Trophoblast cell (in vitro differentiated cells and primary cell): ENCODE results near the gene RNF166.

Source experiments
- DNase-seq, 2 donors: peaks; one replicate each; pipeline ENCODE4 v3.0.0-alpha.2; 2016
- H2AFZ ChIP-seq: 2 replicates; pipeline ENCODE4 v1.6.1; 2013; ENCODE audit warnings: low read length, moderate library complexity, mild to moderate bottlenecking; ENCODE audit not compliant: insufficient read depth, poor library complexity
- H2AK5ac ChIP-seq: 2 replicates; pipeline ENCODE4 v1.6.1; 2013; ENCODE audit warnings: mild to moderate bottlenecking, low read length
- H2BK120ac ChIP-seq: 2 replicates; pipeline ENCODE4 v1.6.1; 2013; ENCODE audit warnings: low read length, mild to moderate bottlenecking, moderate library complexity; ENCODE audit not compliant: insufficient read depth, poor library complexity
- H2BK12ac ChIP-seq: 2 replicates; pipeline ENCODE4 v1.6.1; 2013; ENCODE audit warnings: mild to moderate bottlenecking, low read length, moderate library complexity
- H2BK5ac ChIP-seq: 2 replicates; pipeline ENCODE4 v1.6.1; 2013; ENCODE audit warnings: low read length, low read depth, moderate library complexity, mild to moderate bottlenecking; ENCODE audit not compliant: poor library complexity
- H3K14ac ChIP-seq: 2 replicates; pipeline ENCODE4 v1.6.1; 2013; ENCODE audit warnings: mild to moderate bottlenecking, low read length
- H3K18ac ChIP-seq: 2 replicates; pipeline ENCODE4 v1.6.1; 2013; ENCODE audit warnings: mild to moderate bottlenecking, low read length
- H3K23ac ChIP-seq: 2 replicates; pipeline ENCODE4 v1.6.1; 2013; ENCODE audit warnings: low read length
- H3K27ac ChIP-seq: 2 replicates; pipeline ENCODE4 v1.5.1; 2013; ENCODE audit warnings: low read depth, mild to moderate bottlenecking, inconsistent platforms, low read length, moderate library complexity
- H3K27me3 ChIP-seq: 2 replicates; pipeline ENCODE4 v1.6.1; 2013; ENCODE audit warnings: inconsistent platforms, mild to moderate bottlenecking, low read length, moderate library complexity; ENCODE audit not compliant: insufficient read depth
- H3K36me3 ChIP-seq, 2 experiments: 1 replicate in 1 of 2; 2 replicates in 1 of 2; pipeline ENCODE4 v1.6.1; 2013; ENCODE audit warnings: low read length in 2 of 2, mild to moderate bottlenecking in 2 of 2, moderate library complexity in 1 of 2; ENCODE audit not compliant: insufficient read depth in 2 of 2, control insufficient read depth in 1 of 2
- H3K4ac ChIP-seq: 2 replicates; pipeline ENCODE4 v1.6.1; 2013; ENCODE audit warnings: low read depth, mild to moderate bottlenecking, low read length, moderate library complexity
- H3K4me1 ChIP-seq, 2 experiments: 1 replicate in 1 of 2; 2 replicates in 1 of 2; pipeline ENCODE4 v1.6.1; 2013; ENCODE audit warnings: low read length in 2 of 2, mild to moderate bottlenecking in 2 of 2, moderate library complexity in 1 of 2; ENCODE audit not compliant: insufficient read depth in 2 of 2, control insufficient read depth in 1 of 2
- H3K4me2 ChIP-seq: 2 replicates; pipeline ENCODE4 v1.6.1; 2013; ENCODE audit warnings: inconsistent platforms, mild to moderate bottlenecking, low read length, moderate library complexity
- H3K4me3 ChIP-seq: 2 replicates; pipeline ENCODE4 v1.5.1; 2013; ENCODE audit warnings: mild to moderate bottlenecking, low read depth, low read length, inconsistent platforms
- H3K79me1 ChIP-seq: one replicate; pipeline ENCODE4 v1.6.1; 2013; ENCODE audit warnings: low read length
- H3K79me2 ChIP-seq: 2 replicates; pipeline ENCODE4 v1.6.1; 2013; ENCODE audit warnings: low read length, mild to moderate bottlenecking; ENCODE audit not compliant: control insufficient read depth, insufficient read depth, poor library complexity
- H3K9ac ChIP-seq: 2 replicates; pipeline ENCODE4 v1.6.1; 2013; ENCODE audit warnings: mild to moderate bottlenecking, low read length
- H3K9me3 ChIP-seq: 2 replicates; pipeline ENCODE4 v1.6.1; 2013; ENCODE audit warnings: low read depth, mild to moderate bottlenecking, control low read depth, inconsistent platforms, low read length; ENCODE audit not compliant: insufficient read depth
- H4K12ac ChIP-seq: 2 replicates; pipeline ENCODE4 v1.6.1; 2013; ENCODE audit warnings: low read depth, mild to moderate bottlenecking, low read length, moderate library complexity
- H4K8ac ChIP-seq: 2 replicates; pipeline ENCODE4 v1.6.1; 2013; ENCODE audit warnings: low read depth, mild to moderate bottlenecking, low read length, moderate library complexity
- H4K91ac ChIP-seq: one replicate; pipeline ENCODE4 v1.6.1; 2013; ENCODE audit warnings: low read depth, mild to moderate bottlenecking, low read length, moderate library complexity
- WGBS: extraction: QIAGEN DNeasy Blood & Tissue Kit; methylation state at CpG from one replicate; pipeline ENCODE4 v1.1.7; 2013; ENCODE audit warnings: missing lambda C conversion rate; ENCODE audit not compliant: insufficient read length, insufficient coverage; ENCODE audit errors: extremely low coverage; 5-methylcytosine and 5-hydroxymethylcytosine counted together

RNF166 gene

GRCh38 chr16:88732172-88732960 lies 26.2 kb upstream of the RNF166 start:
- no peak overlapping the region for H3K4ac ChIP-seq
- H4K91ac ChIP-seq = no peak overlapping the region
- no peak overlapping the region for H3K14ac ChIP-seq
- no peak overlapping the region for H4K8ac ChIP-seq
- H3K4me1 ChIP-seq = peaks cover 0 to 4% of the 10 kb centered on the region in 2 experiments
- H3K18ac ChIP-seq = no peak overlapping the region
- peaks cover 68 to 70% of the 10 kb centered on the region in 2 experiments for H3K36me3 ChIP-seq
- peaks cover 2% of the 10 kb centered on the region for H3K9me3 ChIP-seq
- H2AFZ ChIP-seq = no peak overlapping the region
- H3K79me1 ChIP-seq = no peaks in the 10 kb centered on the region
- H3K4me2 ChIP-seq = no peak overlapping the region
- H2BK12ac ChIP-seq = no peak overlapping the region
- no peak overlapping the region for H2AK5ac ChIP-seq
- no peak overlapping the region for H4K12ac ChIP-seq
- H3K27me3 ChIP-seq = no peaks in the 10 kb centered on the region
- H3K27ac ChIP-seq = no peak overlapping the region
- no peak overlapping the region for H2BK5ac ChIP-seq
- H3K4me3 ChIP-seq = peak overlapping the region; percentile 22
- no CpG with 5 or more reads among the region's 30 CpGs for WGBS
- no peak overlapping the region for H3K9ac ChIP-seq
- H3K79me2 ChIP-seq = no peaks in the 10 kb centered on the region
- DNase-seq = no peak
- H2BK120ac ChIP-seq = no peak overlapping the region
- no peak overlapping the region for H3K23ac ChIP-seq

GRCh38 chr16:88731699-88732098 lies 25.5 kb upstream of the RNF166 start:
- Histone ChIP-seq H3K27ac (no peak overlapping the region), H3K14ac (no peak overlapping the region), H2BK12ac (no peak overlapping the region), H3K27me3 (no peaks in the 10 kb centered on the region), H3K9me3 (peaks cover 2% of the 10 kb centered on the region), H3K4ac (no peak overlapping the region), H2AK5ac (no peak overlapping the region), H2AFZ (no peak overlapping the region), H3K18ac (no peak overlapping the region), H4K12ac (no peak overlapping the region), H3K4me3 (peak overlapping the region; percentile 22), H2BK120ac (no peak overlapping the region), H3K23ac (no peak overlapping the region), H4K91ac (no peak overlapping the region), H3K79me2 (no peaks in the 10 kb centered on the region), H3K9ac (no peak overlapping the region), H4K8ac (no peak overlapping the region), H3K4me2 (no peak overlapping the region), H3K36me3 (peaks cover 72 to 76% of the 10 kb centered on the region in 2 experiments), H3K4me1 (peaks cover 0 to 4% of the 10 kb centered on the region in 2 experiments), H2BK5ac (no peak overlapping the region), H3K79me1 (no peaks in the 10 kb centered on the region)
- no CpG with 5 or more reads among the region's 15 CpGs for WGBS
- no peak for DNase-seq

DNA sequence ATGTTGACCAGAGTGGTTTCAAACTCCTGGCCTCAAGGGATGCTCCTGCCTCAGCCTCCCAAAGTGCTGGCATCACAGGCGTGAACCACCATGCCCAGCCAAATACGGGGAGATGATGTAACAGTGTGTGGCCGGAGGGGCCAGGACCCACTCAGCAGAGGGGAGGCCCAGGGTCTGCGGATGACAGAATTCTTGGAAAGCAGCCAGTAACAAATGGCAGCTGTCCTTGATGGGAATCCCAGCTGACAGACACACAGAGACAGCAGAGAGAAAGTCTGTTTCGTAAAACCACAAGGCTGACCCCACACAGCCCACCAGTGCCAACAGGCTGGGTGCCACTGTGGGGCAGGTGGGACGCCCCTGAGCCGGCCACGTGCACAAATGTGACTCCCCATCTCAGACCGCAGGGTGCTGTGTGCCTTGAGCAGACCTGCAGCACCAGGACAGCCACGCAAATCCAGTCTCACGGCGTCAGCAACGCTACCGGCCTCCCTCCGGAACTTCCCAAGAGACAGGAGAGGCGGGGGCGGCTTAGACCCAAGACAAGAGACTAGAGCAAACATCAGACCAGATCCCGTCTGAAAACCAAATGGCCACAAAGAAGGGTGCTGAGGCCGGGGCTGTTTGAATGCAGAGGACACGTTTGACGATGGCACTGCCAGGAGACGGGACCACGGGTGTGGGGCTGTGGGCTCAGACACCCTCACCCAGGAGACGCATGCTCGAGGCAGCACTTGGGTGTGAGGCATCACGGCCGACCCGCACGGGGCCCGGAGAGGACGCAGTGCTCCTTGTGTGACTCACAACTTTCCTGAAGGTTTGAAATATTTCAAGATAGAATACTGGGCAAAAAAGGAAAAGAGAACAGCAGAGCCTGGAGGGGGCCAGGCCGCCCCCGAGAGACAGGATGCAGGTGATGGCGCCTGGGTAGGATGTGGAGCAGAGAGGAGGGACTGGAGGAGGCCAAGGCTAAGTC lies 24.7 kb upstream of the RNF166 start:
- Histone ChIP-seq H3K9ac (no peak overlapping the region), H3K4ac (no peak overlapping the region), H3K14ac (no peak overlapping the region), H2AK5ac (no peak overlapping the region), H4K91ac (no peak overlapping the region), H3K4me3 (no peak overlapping the region), H4K12ac (no peak overlapping the region), H3K9me3 (peaks cover 2% of the 10 kb centered on the region), H3K79me2 (no peaks in the 10 kb centered on the region), H2BK5ac (no peak overlapping the region), H3K27me3 (no peaks in the 10 kb centered on the region), H3K4me1 (peaks cover 0 to 4% of the 10 kb centered on the region in 2 experiments), H3K23ac (no peak overlapping the region), H3K4me2 (no peak overlapping the region), H4K8ac (no peak overlapping the region), H2AFZ (no peak overlapping the region), H3K79me1 (no peaks in the 10 kb centered on the region), H2BK120ac (no peak overlapping the region), H2BK12ac (no peak overlapping the region), H3K27ac (no peak overlapping the region), H3K18ac (no peak overlapping the region), H3K36me3 (peaks cover 77 to 79% of the 10 kb centered on the region in 2 experiments)
- peak; percentile 87 to 88 for DNase-seq
- WGBS = no CpG with 5 or more reads among the region's 34 CpGs

DNA sequence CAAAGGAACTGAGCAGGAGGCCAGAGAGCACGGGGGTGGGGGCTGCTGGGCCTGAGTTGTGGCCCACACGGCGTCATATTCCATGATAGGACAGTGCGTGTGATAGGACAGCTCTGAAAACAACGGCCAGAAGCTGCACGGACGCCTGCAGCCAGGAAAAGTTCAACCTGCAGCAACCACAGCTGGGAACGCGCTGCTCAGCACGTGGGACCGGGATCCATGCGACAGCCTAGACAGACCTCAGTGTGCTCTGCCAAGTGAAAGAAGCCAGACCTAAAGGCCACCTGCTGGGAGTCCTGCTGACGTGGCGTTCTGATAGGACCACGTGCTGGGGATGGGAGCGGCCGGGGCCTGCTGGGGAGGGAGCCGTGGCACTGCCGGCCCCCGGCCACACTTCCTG lies 21.7 kb upstream of the RNF166 start:
- H3K79me2 ChIP-seq = no peaks in the 10 kb centered on the region
- no peak overlapping the region for H4K12ac ChIP-seq
- no peak overlapping the region for H3K4ac ChIP-seq
- no peak overlapping the region for H3K18ac ChIP-seq
- H2AFZ ChIP-seq = no peak overlapping the region
- H3K23ac ChIP-seq = no peak overlapping the region
- no peak overlapping the region for H2AK5ac ChIP-seq
- no peak overlapping the region for H2BK12ac ChIP-seq
- H4K91ac ChIP-seq = no peak overlapping the region
- no peak overlapping the region for H3K14ac ChIP-seq
- H3K9ac ChIP-seq = no peak overlapping the region
- H3K27ac ChIP-seq = no peak overlapping the region
- no peaks in the 10 kb centered on the region for H3K27me3 ChIP-seq
- H2BK120ac ChIP-seq = no peak overlapping the region
- no peak overlapping the region for H4K8ac ChIP-seq
- no peak overlapping the region for H3K4me3 ChIP-seq
- H3K79me1 ChIP-seq = no peaks in the 10 kb centered on the region
- peaks cover 0 to 4% of the 10 kb centered on the region in 2 experiments for H3K4me1 ChIP-seq
- H3K9me3 ChIP-seq = peaks cover 1% of the 10 kb centered on the region
- no peak overlapping the region for H3K4me2 ChIP-seq
- DNase-seq = peak; percentile 59 to 81
- WGBS = no CpG with 5 or more reads among the region's 20 CpGs
- peaks cover 76 to 78% of the 10 kb centered on the region in 2 experiments for H3K36me3 ChIP-seq
- H2BK5ac ChIP-seq = no peak overlapping the region
